A673 (cell line): ENCODE data around the gene KLHL1. TPM values are rescaled to one million over a fixed set of nuclear protein-coding genes. Genes with fewer than 3 reads are reported as not detected.

Experiments
- BruUV-seq: library from RNA; stranded (reverse); fragments of 400-500 nt; replicated peaks from 2 replicates; lab custom pipeline; 2021; lab: Mats Ljungman, UMichigan
- CTCF ChIA-PET: fragments of 300-600 bp; sonication (Branson Sonifier 250); formaldehyde crosslinking; loops from one replicate; lab custom pipeline; 2022; ENCODE audit warnings: antibody characterized with exemption; lab: Charles Lee
- POLR2A ChIA-PET: fragments of 300-600 bp; sonication (Branson Sonifier 250); formaldehyde crosslinking; loops from one replicate; lab custom pipeline; 2022; ENCODE audit warnings: antibody characterized with exemption; ENCODE audit not compliant: low non-redundant PET; lab: Charles Lee
- DNase-seq: peaks from one replicate; pipeline ENCODE4 v3.0.0-alpha.2; 2015; ENCODE audit warnings: low spot score
- H3K27ac ChIP-seq: fragments of 200-600 bp; sonication (generic); 2 replicates; pipeline ENCODE4 v1.5.1; 2016; ENCODE audit warnings: mixed run types, low read depth, mild to moderate bottlenecking, mixed read lengths, antibody characterized with exemption, low read length; ENCODE audit not compliant: poor library complexity, severe bottlenecking
- H3K27me3 ChIP-seq: fragments of 200-600 bp; sonication (generic); replicated peaks from 2 replicates; pipeline ENCODE4 v1.6.1; 2017; ENCODE audit warnings: mixed run types, low read depth, mild to moderate bottlenecking, mixed read lengths, antibody characterized with exemption, low read length; ENCODE audit not compliant: insufficient read depth, poor library complexity
- H3K36me3 ChIP-seq: fragments of 200-600 bp; sonication (generic); 2 replicates; pipeline ENCODE4 v1.6.1; 2016; ENCODE audit warnings: mixed run types, mild to moderate bottlenecking, mixed read lengths, antibody characterized with exemption, low read length; ENCODE audit not compliant: insufficient read depth, poor library complexity, severe bottlenecking
- H3K4me1 ChIP-seq: fragments of 200-600 bp; sonication (generic); 2 replicates; pipeline ENCODE4 v1.6.1; 2017; ENCODE audit warnings: mixed run types, mild to moderate bottlenecking, mixed read lengths, antibody characterized with exemption, low read length; ENCODE audit not compliant: insufficient read depth, poor library complexity, severe bottlenecking
- H3K4me3 ChIP-seq: fragments of 200-600 bp; sonication (generic); 2 replicates; pipeline ENCODE4 v1.5.1; 2016; ENCODE audit warnings: low read depth, mixed run types, mild to moderate bottlenecking, mixed read lengths, low read length; ENCODE audit not compliant: poor library complexity, severe bottlenecking
- H3K9me3 ChIP-seq: fragments of 200-600 bp; sonication (generic); 2 replicates; pipeline ENCODE4 v1.6.1; 2016; ENCODE audit warnings: mixed run types, low read depth, mild to moderate bottlenecking, mixed read lengths, antibody characterized with exemption, low read length; ENCODE audit not compliant: poor library complexity, severe bottlenecking
- CTCF ChIP-seq: fragments of 300-800, 200-600 bp; sonication (generic); conservative IDR thresholded peaks from 2 replicates; pipeline ENCODE4 v1.5.1; 2017; ENCODE audit warnings: low read depth, mild to moderate bottlenecking, antibody characterized with exemption, low read length, moderate library complexity, mixed read lengths
- EZH2 ChIP-seq: fragments of 200-600 bp; sonication (generic); IDR thresholded peaks from 2 replicates; pipeline ENCODE4 v1.6.1; 2017; ENCODE audit warnings: borderline replicate concordance, low read depth, mild to moderate bottlenecking, mixed read lengths, antibody characterized with exemption, low read length; ENCODE audit not compliant: poor library complexity, severe bottlenecking
- intact Hi-C: fragments of 100-400 bp; cut with micrococcal nuclease; formaldehyde crosslinking; loops from one replicate; pipeline ENCODE4 v1.10.0; 2022; ENCODE audit not compliant: unreplicated experiment
- total RNA-seq: library from RNA; stranded (reverse); gene quantifications from 2 replicates; pipeline ENCODE4 v1.2.3, GENCODE V29; 2021

KLHL1 gene
- total RNA-seq, 1 experiment from 2014 or later, result not detected

GRCh38 chr13:69683921-69684686 lies 424.1 kb downstream of the KLHL1 start:
- Histone ChIP-seq H3K9me3 (no peaks in the 10 kb centered on the region), H3K27me3 (no peaks in the 10 kb centered on the region), H3K4me1 (no peaks in the 10 kb centered on the region), H3K36me3 (no peaks in the 10 kb centered on the region), H3K4me3 (no peak overlapping the region), H3K27ac (no peak overlapping the region)
- CTCF ChIA-PET, result no interaction called here
- TF ChIP-seq CTCF (no peak), EZH2 (no peak)
- POLR2A ChIA-PET, result no interaction called here
- no TSS peak for BruUV-seq
- intact Hi-C loops, result no loop called here
- DNase-seq, result no peak

- BruUV-seq, result no TSS peak
- POLR2A ChIA-PET, result no interaction called here
Measured at GRCh38 chr13:69681722-69682121, 426.5 kb downstream of the KLHL1 start.

DNA sequence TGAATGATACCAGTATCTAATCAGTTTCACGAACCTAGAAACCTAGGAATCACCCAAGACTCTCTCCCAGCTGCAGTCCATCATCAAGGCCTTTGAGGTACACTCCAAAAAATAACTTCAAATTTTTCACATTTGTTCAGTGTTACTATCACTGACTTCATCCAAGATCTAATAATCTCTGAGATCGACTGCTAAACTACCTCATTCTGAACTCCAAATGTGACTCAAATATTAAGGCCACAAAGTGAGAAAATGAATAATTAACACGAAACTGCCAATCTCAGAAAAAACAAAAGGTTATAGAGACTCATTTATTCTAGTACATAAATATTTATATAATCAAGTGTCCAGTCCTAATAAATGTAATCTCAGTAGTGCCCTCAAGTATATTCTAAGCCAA lies 430.9 kb downstream of the KLHL1 start:
- Histone ChIP-seq H3K27ac (no peak overlapping the region), H3K27me3 (no peaks in the 10 kb centered on the region), H3K36me3 (no peaks in the 10 kb centered on the region), H3K4me1 (no peaks in the 10 kb centered on the region), H3K9me3 (no peaks in the 10 kb centered on the region), H3K4me3 (no peak overlapping the region)
- ChIA-PET POLR2A (no interaction called here), CTCF (no interaction called here)
- DNase-seq, result no peak
- BruUV-seq, result no TSS peak
- TF ChIP-seq CTCF (no peak), EZH2 (no peak)
- intact Hi-C loops, result no loop called here

More at GRCh38 chr13:69681722-69682121, 426.5 kb downstream of the KLHL1 start:
- Histone ChIP-seq H3K36me3 (no peaks in the 10 kb centered on the region), H3K27me3 (no peaks in the 10 kb centered on the region), H3K9me3 (no peaks in the 10 kb centered on the region), H3K4me1 (no peaks in the 10 kb centered on the region), H3K4me3 (no peak overlapping the region), H3K27ac (no peak overlapping the region)
- intact Hi-C loops, result no loop called here
- no peak for TF ChIP-seq EZH2
- TF ChIP-seq CTCF, result no peak
- CTCF ChIA-PET, result no interaction called here
- DNase-seq, result no peak
